GM18499 (cell line): ENCODE measurements around the gene SERPINA3.
"Not testable (repeated sequence)": the region's sequence is repeated elsewhere in the genome, so short reads cannot be mapped to it uniquely, and the experiment has no call there.

ENCODE experiments used
- ATAC-seq: cut with Tn5 transposase; IDR thresholded peaks from one replicate; pipeline ENCODE4 v1.9.1; 2021; ENCODE audit warnings: moderate number of reproducible peaks; ENCODE audit not compliant: insufficient read depth, unreplicated experiment

SERPINA3 gene

GRCh38 chr14:94628578-94628977 lies 16.4 kb downstream of the SERPINA3 start:
- ATAC-seq, result no peak

DNA sequence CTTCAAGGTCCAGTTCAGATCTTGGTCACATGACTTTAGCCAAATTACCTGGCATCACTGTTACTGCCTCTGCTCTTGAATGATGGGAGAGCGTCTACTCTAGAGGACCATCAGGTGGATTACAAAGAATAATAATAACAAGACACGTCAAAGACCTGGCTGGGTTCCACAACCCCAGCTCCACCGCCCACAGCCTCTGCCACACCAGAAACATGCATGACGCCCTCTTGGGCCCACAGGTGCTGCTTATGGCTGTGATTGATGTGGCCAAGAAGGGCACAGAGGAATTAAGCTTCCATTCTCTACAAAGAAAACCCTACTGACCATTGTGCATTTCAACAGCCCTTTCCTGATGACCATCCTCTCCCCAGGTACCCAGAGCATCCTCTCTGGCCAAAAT lies 18.2 kb downstream of the SERPINA3 start:
- no peak for ATAC-seq

DNA sequence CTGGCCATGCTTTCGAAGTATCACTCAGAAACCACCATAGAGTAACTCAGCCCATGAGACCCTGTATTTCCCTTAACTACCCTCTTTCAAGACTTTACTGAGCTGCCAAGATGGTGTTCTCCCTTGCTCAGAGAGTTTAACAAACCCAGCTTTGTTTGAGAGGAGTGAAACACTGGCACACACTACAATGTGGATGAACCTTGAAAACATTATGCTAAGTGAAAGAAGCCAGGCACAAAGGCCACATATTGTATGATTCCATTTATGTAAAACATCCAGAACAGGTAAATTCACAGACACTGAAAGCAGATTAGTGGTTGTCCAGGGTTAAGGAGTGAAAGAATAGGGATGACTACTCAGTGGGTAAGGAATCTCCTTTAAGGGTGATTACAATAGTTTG lies 18.9 kb downstream of the SERPINA3 start:
- no peak for ATAC-seq

GRCh38 chr14:94631536-94632304 lies 19.5 kb downstream of the SERPINA3 start:
- no peak for ATAC-seq

DNA sequence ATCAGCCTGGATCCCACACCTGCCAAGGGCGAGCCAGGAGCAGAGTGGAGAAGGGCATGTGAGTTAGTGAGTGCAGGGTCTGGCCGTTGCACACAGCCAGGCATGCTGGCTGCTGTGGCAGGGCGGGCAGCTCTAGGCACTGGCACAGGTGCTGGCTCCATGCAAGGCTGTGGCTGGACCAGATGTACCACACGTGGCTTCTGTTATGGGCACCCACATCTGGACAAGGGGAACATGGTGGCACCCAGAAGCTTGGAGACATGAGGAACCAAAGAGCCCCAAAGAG lies 20.1 kb downstream of the SERPINA3 start:
- no peak for ATAC-seq

- ATAC-seq, result no peak
These were observed 20.9 kb downstream of the SERPINA3 start for GRCh38 chr14:94633121-94633520.

DNA sequence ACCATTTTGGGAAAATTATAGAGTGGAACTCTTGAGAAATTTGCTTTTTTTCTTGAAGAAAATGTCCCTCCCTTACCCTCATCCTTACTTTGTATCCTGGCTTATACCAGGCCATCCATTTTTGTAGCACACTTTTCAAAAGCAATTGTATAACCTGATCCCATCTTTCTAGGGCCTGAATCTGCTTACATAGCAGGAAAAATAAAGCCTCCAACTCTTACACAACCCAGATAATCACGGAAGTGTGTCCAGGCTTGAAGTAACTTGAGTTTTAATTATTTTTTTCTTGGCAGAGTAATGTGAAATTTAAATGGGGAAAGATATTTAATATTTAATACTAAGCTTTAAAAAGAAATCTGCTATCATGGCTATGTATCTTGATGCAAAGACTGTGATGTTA lies 23.0 kb downstream of the SERPINA3 start:
- no peak for ATAC-seq

DNA sequence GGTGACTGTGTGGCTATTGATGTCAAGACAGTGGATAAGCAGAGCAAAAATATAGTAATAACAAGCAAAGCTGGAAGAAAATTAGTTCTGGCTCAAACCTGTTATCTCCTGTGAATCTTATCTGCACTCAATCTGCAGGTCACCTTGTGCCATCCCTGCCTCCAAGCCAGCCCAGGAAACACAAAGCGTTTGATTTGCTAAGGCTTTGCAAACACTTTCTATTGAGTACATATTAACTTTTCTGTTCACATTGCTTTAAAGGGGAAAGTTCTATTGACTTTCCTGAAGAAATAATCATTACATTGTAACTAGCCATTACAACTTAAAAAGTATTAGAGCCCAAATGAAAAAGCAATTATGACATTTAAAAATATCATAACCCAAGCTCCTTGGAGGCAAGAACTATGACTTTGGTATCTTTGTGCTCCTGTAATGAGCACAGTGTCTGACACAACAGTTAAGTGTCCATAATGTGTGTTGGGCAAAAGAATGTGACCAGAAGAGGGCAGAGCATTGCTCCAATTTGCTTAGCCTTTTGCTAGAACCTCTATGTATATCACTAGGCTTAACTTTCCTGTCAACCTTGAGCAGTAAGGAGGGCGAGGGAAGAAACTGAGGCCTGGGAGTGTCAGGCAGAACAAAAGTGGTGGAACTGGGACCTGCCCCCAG lies 24.7 kb downstream of the SERPINA3 start:
- ATAC-seq, result no peak

- ATAC-seq, result not testable (repeated sequence)
These were observed 25.6 kb downstream of the SERPINA3 start for GRCh38 chr14:94637814-94638213.

DNA sequence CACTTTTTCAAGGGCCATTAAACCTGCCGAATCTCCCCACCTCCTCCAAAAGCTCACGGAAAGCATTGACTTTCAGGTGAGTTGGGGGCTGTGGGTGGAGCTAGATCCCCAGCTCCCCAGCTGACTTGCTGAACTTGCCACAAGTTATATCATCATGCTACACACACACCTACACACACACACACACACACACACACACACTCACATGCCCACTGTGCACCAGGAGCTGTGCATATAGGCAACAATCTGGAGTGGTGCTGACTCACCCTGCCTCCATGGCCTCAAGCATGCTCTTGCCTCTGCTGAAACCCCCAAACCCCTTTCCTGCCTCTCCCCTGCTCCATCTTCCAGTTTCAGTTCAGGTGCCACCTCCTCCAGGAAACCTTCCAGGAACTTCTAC lies 26.1 kb downstream of the SERPINA3 start:
- no peak for ATAC-seq

DNA sequence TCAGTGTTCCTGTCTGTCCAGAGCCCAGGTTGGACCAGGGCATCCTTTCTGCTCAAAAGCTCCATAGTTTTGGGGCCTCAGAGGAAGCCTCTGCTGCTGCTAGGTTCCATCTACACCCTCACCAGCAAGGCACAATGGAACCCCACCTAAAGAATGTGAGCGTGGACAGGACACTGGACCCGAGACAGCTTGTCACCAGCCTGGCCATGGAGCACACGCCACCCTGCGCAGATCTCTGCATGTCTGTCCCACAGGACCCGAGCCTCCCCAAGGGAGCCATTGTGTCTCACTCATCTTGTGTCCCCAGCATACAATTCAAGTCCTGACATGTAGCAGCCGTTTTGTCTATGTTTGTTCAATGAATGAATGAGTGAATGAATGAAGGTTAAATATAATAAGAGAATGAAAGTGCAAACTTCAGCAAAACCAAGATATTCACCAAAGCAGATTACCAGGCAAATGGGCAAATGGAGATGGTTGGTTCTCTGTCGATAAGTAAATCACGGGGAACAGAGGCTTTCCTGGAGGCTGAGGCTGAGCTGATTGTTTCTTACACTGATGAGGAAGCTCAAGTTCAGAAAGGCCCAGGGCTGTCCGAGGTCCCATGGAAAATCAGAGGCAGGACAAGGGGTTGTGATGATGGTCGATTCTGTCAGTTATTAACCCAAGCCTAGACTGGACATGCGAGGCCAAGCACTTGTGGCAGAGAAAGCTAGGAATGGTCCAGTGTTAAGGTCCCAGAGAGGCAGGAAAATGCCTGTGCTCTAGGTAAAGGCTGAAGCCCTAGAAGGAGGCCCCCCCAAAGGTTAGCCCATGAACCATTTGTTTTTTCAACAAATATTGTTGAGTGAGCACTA lies 27.0 kb downstream of the SERPINA3 start:
- no peak for ATAC-seq

- no peak for ATAC-seq
These were observed 28.8 kb downstream of the SERPINA3 start for GRCh38 chr14:94640721-94641631.

- no peak for ATAC-seq
These were observed 29.4 kb downstream of the SERPINA3 start for GRCh38 chr14:94641632-94641955.

DNA sequence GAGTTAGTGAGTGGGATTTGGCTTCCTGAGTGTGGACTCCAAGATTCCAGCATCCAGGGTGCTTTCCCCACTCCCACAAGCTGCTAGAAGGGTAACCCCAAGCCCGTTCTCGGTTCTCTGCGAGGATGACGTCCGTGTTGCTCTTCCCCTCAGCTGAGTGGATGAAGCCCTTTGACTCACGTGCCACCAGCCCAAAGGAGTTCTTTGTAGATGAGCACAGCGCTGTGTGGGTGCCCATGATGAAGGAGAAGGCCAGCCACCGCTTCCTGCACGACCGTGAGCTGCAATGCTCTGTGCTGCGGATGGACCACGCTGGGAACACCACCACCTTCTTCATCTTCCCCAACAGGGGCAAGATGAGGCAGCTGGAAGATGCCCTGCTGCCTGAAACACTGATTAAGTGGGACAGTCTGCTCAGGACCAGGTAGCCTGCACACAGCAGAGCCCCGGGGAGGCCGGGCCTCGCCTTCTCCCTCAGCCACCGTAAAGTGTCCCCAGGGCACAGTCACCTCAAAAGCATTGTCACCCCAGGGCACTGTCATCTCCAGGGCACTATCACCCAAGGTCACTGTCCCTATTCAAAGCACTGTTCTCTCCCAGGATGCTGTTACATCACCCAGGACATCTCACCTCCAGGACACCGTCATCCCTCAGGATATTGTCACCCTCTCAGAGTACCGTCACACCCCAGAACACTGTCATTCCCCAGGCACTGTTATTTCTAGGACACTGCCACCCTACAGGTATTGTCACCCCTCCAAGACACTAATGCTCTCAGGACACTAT lies 31.3 kb downstream of the SERPINA3 start:
- ATAC-seq, result no peak

- no peak for ATAC-seq
These were observed 31.9 kb downstream of the SERPINA3 start for GRCh38 chr14:94644102-94644535.

- no peak for ATAC-seq
These were observed 33.9 kb downstream of the SERPINA3 start for GRCh38 chr14:94646066-94646465.

DNA sequence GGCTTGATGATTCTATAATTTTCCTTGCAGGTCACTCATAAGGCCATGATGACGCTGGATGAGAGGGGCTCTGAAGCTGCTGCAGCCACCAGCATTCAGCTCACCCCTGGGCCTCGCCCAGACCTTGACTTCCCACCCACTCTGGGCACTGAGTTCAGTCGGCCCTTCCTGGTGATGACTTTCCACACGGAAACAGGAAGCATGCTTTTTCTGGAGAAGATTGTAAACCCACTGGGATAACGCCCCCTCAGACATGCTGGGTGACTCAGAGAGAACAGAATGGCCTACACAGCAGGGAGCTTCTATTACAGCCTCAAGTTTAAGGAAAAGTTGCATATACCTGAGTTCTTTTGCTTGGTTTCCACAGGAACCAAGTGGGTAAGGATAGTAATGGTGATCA lies 34.3 kb downstream of the SERPINA3 start:
- no peak for ATAC-seq

DNA sequence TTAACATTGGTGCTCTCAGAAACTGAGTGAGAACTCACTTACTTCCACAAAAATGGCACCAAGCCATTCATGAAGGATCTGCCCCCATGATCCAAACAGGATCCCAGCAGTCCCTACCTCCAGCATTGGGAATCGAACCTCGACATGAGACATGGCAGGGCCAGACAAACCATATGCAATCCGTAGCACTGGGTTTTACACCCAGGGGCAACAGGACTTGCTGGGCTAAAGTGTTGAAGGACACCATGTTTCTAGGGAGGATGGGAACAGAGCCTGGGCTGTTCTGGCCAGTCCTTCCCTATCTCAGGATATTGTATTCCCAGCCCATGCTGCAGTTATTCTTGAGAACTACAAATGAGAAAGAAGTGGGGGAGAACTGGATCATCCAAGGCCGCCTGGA lies 36.6 kb downstream of the SERPINA3 start:
- no peak for ATAC-seq

DNA sequence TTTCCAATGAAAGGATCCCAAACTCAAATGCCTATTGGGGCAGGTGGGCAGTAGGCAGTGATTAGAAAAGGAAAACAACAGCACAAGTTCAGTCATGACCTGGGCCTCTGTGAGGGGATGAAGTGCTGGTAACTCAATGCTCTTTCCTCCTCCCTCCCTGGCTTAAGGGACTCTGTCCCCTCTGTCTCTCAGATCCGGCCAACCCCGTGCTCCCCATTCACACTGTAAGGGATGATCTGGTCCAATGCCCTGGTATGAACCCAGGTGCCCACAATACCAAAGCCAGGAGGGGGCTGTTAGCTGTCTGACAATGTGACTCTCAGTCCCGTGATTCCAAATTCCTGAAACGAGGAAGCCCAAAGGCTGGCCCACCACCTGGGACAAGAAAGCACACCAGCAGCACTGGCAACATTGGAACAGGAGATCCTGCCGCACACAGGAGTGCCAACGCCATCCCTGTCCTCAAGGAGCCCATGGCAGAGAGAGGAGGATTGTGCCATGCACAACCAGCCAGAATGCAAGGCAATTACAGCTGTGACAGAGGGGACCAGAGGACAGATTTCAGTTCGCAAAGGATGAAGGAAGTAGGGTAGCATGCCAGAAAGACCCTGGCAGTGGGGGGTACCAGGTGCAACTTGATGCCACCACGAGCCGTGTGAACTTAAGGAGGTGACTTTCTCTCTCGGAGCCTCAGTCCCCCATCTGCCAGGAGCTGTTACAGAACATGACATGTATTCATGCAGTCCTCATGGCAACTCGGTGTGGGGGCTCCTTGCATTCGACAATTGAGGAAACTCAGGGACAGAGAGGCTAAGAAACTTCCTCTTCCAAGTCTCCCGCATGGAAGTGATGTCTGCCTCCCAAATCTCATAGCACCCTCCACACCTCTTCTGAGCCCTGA lies 37.6 kb downstream of the SERPINA3 start:
- ATAC-seq, result no peak
